ENCODE data around the gene ASH1L.
"Not testable (repeated sequence)": the region's sequence is repeated elsewhere in the genome, so short reads cannot be mapped to it uniquely, and the experiment has no call there.

- TF ChIP-seq, protein P1, sequence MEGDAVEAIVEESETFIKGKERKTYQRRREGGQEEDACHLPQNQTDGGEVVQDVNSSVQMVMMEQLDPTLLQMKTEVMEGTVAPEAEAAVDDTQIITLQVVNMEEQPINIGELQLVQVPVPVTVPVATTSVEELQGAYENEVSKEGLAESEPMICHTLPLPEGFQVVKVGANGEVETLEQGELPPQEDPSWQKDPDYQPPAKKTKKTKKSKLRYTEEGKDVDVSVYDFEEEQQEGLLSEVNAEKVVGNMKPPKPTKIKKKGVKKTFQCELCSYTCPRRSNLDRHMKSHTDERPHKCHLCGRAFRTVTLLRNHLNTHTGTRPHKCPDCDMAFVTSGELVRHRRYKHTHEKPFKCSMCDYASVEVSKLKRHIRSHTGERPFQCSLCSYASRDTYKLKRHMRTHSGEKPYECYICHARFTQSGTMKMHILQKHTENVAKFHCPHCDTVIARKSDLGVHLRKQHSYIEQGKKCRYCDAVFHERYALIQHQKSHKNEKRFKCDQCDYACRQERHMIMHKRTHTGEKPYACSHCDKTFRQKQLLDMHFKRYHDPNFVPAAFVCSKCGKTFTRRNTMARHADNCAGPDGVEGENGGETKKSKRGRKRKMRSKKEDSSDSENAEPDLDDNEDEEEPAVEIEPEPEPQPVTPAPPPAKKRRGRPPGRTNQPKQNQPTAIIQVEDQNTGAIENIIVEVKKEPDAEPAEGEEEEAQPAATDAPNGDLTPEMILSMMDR (IDR thresholded peaks at IDR 0.05) = not testable (repeated sequence)
- not testable (repeated sequence) for TF ChIP-seq POLR2A, POLR2AphosphoS5 (IDR thresholded peaks at IDR 0.05)
These were observed 26.7 kb upstream of the ASH1L start for GRCh38 chr1:155589282-155589681.

Data from breast epithelium (tissue), 3 donors.